Upper lobe of left lung (tissue), 6 donors: ENCODE results near the gene ORM1. TPM values are rescaled to one million over a fixed set of nuclear protein-coding genes. Genes with fewer than 3 reads are reported as not detected.
A peak's percentile ranks its signal among the peaks of the same experiment; 100 is the strongest.

Source experiments
- ATAC-seq, 2 donors: fragments of 200-7000 bp; cut with Tn5 transposase; one replicate each; pipeline ENCODE4 v1.9.1; 2022; ENCODE audit warnings: mild to moderate bottlenecking in 2 of 2, moderate library complexity in 2 of 2; ENCODE audit not compliant: low FRiP score in 2 of 2
- DNase-seq, 2 donors: peaks; one replicate each; pipeline ENCODE4 v3.0.0-alpha.2; 2019 to 2020
- H3K27ac ChIP-seq, 4 donors: fragments of 200-600 bp; sonication (generic); one replicate each; pipeline ENCODE4 v1.5.1; 2016 to 2019
- H3K27me3 ChIP-seq, 4 donors: fragments of 200-600 bp; sonication (generic); one replicate each; pipeline ENCODE4 v1.5.1; 2017 to 2019
- H3K36me3 ChIP-seq, 4 donors: fragments of 200-600 bp; sonication (generic); one replicate each; pipeline ENCODE4 v1.5.1; 2016 to 2019
- H3K4me1 ChIP-seq, 4 donors: fragments of 200-600 bp; sonication (generic); one replicate each; pipeline ENCODE4 v1.5.1; 2018 to 2019
- H3K4me3 ChIP-seq, 4 donors: fragments of 200-600 bp; sonication (generic); one replicate each; pipeline ENCODE4 v1.5.1; 2017 to 2019; ENCODE audit warnings: mild to moderate bottlenecking in 2 of 4, moderate library complexity in 1 of 4
- H3K9me3 ChIP-seq, 4 donors: fragments of 200-600 bp; sonication (generic); one replicate each; pipeline ENCODE4 v1.5.1; 2018 to 2019
- CTCF ChIP-seq, 6 experiments: fragments of 450-650 bp in 4 of 6; fragments of 200-600 bp in 2 of 6; sonication (generic) in 2 of 6; IDR thresholded peaks; one replicate each; pipeline ENCODE4 v1.5.1; 2016 to 2019; ENCODE audit warnings: antibody characterized with exemption in 6 of 6
- EP300 ChIP-seq, 4 donors: sonication (generic); formaldehyde crosslinking; IDR thresholded peaks; one replicate each; pipeline ENCODE4 v1.5.1; 2017; ENCODE audit warnings: antibody characterized with exemption in 4 of 4, control low read depth in 2 of 4
- POLR2A ChIP-seq, 4 donors: fragments of 450-650 bp; IDR thresholded peaks; one replicate each; pipeline ENCODE4 v1.5.1; 2016 to 2017; ENCODE audit warnings: antibody characterized with exemption in 4 of 4, mild to moderate bottlenecking in 2 of 4
- POLR2AphosphoS5 ChIP-seq, 2 donors: sonication (generic); formaldehyde crosslinking; IDR thresholded peaks; one replicate each; pipeline ENCODE4 v1.5.1; 2017; ENCODE audit warnings: antibody characterized with exemption in 2 of 2
- WGBS, 2 donors: methylation state at CpG; one replicate each; pipeline ENCODE4 v1.1.5; 2017 to 2018; 5-methylcytosine and 5-hydroxymethylcytosine counted together
- total RNA-seq, 6 donors: library from RNA; depleted of rRNA in 4 of 6; stranded (reverse); fragments of >200 nt in 4 of 6; gene quantifications; one replicate each; pipeline versions ENCODE4 v1.1.0 to v1.2.1, GENCODE V29; 2016 to 2021
- donor health status: DM: no; HTN: no; CAD: no; lungs with moderate emphysema.
- donor health status: DM: no; HTN: yes; CAD: no; lungs with severe emphysema.

ORM1 gene
- total RNA-seq, 6 donors from 2014 or later: 1.8 to 17.9 (median 12.0) TPM; not detected in 1

- Histone ChIP-seq H3K27ac (no peak overlapping the region), H3K9me3 (no peaks in the 10 kb centered on the region), H3K4me1 (peaks cover 0 to 6% (median 0%) of the 10 kb centered on the region in 4 donors), H3K36me3 (no peaks in the 10 kb centered on the region), H3K27me3 (no peaks in the 10 kb centered on the region), H3K4me3 (no peak overlapping the region)
- ATAC-seq (no peak), DNase-seq (peak in 1 of 2 donors; percentile 15)
- WGBS, 2 donors: 96% methylated on average over 4 to 13 of the region's 13 CpGs
- TF ChIP-seq POLR2AphosphoS5 (IDR thresholded peaks at IDR 0.05) (no peak), EP300 (IDR thresholded peaks at IDR 0.05) (no peak)
Observed at GRCh38 chr9:114308361-114308950, 14.4 kb upstream of the ORM1 start.

GRCh38 chr9:114309096-114309495 lies 13.8 kb upstream of the ORM1 start:
- TF ChIP-seq POLR2AphosphoS5 (IDR thresholded peaks at IDR 0.05): no peak
- TF ChIP-seq POLR2A (IDR thresholded peaks at IDR 0.05): no peak
- no peak for TF ChIP-seq EP300 (IDR thresholded peaks at IDR 0.05)
- no peak for TF ChIP-seq CTCF (IDR thresholded peaks at IDR 0.05)
- H3K9me3 ChIP-seq: no peaks in the 10 kb centered on the region
- H3K4me3 ChIP-seq: no peak overlapping the region
- 71 to 90% methylated on average over 2 to 13 of the region's 13 CpGs for WGBS, 2 donors
- no peaks in the 10 kb centered on the region for H3K36me3 ChIP-seq
- H3K4me1 ChIP-seq: peaks cover 0 to 6% (median 0%) of the 10 kb centered on the region in 4 donors
- no peak for ATAC-seq
- no peak overlapping the region for H3K27ac ChIP-seq
- no peaks in the 10 kb centered on the region for H3K27me3 ChIP-seq
- DNase-seq: peak in 1 of 2 donors; percentile 11

GRCh38 chr9:114310471-114311450 lies 12.1 kb upstream of the ORM1 start:
- Histone ChIP-seq H3K36me3 (no peaks in the 10 kb centered on the region), H3K4me3 (no peak overlapping the region), H3K27ac (no peak overlapping the region), H3K4me1 (peaks cover 0 to 9% (median 4%) of the 10 kb centered on the region in 4 donors), H3K9me3 (no peaks in the 10 kb centered on the region), H3K27me3 (no peaks in the 10 kb centered on the region)
- WGBS, 2 donors: 85 to 86% methylated on average over 22 of the region's 22 CpGs
- peak in 1 of 2 donors; percentile 13 for DNase-seq
- TF ChIP-seq POLR2A (IDR thresholded peaks at IDR 0.05) (no peak), CTCF (IDR thresholded peaks at IDR 0.05) (no peak), EP300 (IDR thresholded peaks at IDR 0.05) (no peak), POLR2AphosphoS5 (IDR thresholded peaks at IDR 0.05) (no peak)
- no peak for ATAC-seq

- 90 to 95% methylated on average over 28 of the region's 28 CpGs for WGBS, 2 donors
Observed at GRCh38 chr9:114311571-114312512, 11.1 kb upstream of the ORM1 start.

More at GRCh38 chr9:114311571-114312512, 11.1 kb upstream of the ORM1 start:
- DNase-seq (peak in 1 of 2 donors; percentile 8), ATAC-seq (no peak)
- Histone ChIP-seq H3K4me1 (peaks cover 0 to 9% (median 4%) of the 10 kb centered on the region in 4 donors), H3K27ac (no peak overlapping the region), H3K9me3 (no peaks in the 10 kb centered on the region), H3K4me3 (no peak overlapping the region), H3K27me3 (no peaks in the 10 kb centered on the region), H3K36me3 (no peaks in the 10 kb centered on the region)
- TF ChIP-seq CTCF (IDR thresholded peaks at IDR 0.05) (no peak), POLR2A (IDR thresholded peaks at IDR 0.05) (no peak), EP300 (IDR thresholded peaks at IDR 0.05) (no peak), POLR2AphosphoS5 (IDR thresholded peaks at IDR 0.05) (no peak)
